K562 treated with DMSO at 1 percent for 4 hours (cell line): Measurements from ENCODE around the gene TRAK2. TPM values are rescaled to one million over a fixed set of nuclear protein-coding genes. Genes with fewer than 3 reads are reported as not detected.

Source experiments
- total RNA-seq: library from RNA; unstranded; fragments of 300-600 nt; gene quantifications from 2 replicates; pipeline ENCODE4 v1.2.3, GENCODE V29; 2022; ENCODE audit not compliant: insufficient read depth

The TRAK2 gene, protein sequence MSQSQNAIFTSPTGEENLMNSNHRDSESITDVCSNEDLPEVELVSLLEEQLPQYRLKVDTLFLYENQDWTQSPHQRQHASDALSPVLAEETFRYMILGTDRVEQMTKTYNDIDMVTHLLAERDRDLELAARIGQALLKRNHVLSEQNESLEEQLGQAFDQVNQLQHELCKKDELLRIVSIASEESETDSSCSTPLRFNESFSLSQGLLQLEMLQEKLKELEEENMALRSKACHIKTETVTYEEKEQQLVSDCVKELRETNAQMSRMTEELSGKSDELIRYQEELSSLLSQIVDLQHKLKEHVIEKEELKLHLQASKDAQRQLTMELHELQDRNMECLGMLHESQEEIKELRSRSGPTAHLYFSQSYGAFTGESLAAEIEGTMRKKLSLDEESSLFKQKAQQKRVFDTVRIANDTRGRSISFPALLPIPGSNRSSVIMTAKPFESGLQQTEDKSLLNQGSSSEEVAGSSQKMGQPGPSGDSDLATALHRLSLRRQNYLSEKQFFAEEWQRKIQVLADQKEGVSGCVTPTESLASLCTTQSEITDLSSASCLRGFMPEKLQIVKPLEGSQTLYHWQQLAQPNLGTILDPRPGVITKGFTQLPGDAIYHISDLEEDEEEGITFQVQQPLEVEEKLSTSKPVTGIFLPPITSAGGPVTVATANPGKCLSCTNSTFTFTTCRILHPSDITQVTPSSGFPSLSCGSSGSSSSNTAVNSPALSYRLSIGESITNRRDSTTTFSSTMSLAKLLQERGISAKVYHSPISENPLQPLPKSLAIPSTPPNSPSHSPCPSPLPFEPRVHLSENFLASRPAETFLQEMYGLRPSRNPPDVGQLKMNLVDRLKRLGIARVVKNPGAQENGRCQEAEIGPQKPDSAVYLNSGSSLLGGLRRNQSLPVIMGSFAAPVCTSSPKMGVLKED
- 8.8 and 11.0 TPM in 2 replicates for total RNA-seq

GRCh38 chr2:201451292-201452057, at the start of gene TRAK2, which contains the start of gene STRADB:
Gene TRAK2, minus strand, starts transcription at chr2:201451458. Its CDS starts 30,951 bp downstream, at chr2:201420507.
Gene STRADB, plus strand, starts transcription at chr2:201451740. Its CDS starts 3,101 bp downstream, at chr2:201454841.

GRCh38 chr2:201357221-201357620, 94.0 kb downstream of the TRAK2 start, which contains the start of gene FLACC1:
Gene FLACC1, minus strand, starts transcription at chr2:201357345. Its CDS starts 5,941 bp downstream, at chr2:201351404.

Other genes with a start within 250 kb of the TRAK2 start
- 14.6 and 21.3 TPM in 2 replicates for gene CASP8, start 190.9 kb downstream of the TRAK2 start, total RNA-seq
- gene FLACC1, start 94.1 kb downstream of the TRAK2 start, total RNA-seq: 0.69 and 3.6 TPM in 2 replicates
- 8.9 and 10.4 TPM in 2 replicates for gene STRADB, start 282 bp upstream of the TRAK2 start, total RNA-seq
- gene TMEM237, start 192.0 kb upstream of the TRAK2 start, total RNA-seq: 5.2 and 5.9 TPM in 2 replicates
- not detected in 2 replicates for gene MPP4, start 247.2 kb upstream of the TRAK2 start, total RNA-seq